ENCODE results near the gene NRP1. TPM values are rescaled to one million over a fixed set of nuclear protein-coding genes. Genes with fewer than 3 reads are reported as not detected.

The NRP1 gene
- total RNA-seq, 2 donors from 2014 or later: 11.7 to 18.4 TPM

- Histone ChIP-seq H3K9ac (ENCODE audit: low read depth in 2 of 2, low read length in 2 of 2) (no peak overlapping the region), H3K9me3 (no peaks in the 10 kb centered on the region), H3K4me1 (no peaks in the 10 kb centered on the region), H3K36me3 (no peaks in the 10 kb centered on the region), H3K4me3 (no peak overlapping the region), H3K27ac (no peak overlapping the region), H3K27me3 (no peaks in the 10 kb centered on the region)
- no peak for DNase-seq
- no peak for TF ChIP-seq CTCF (IDR thresholded peaks at IDR 0.05)
- intact Hi-C loops (cut with DNase I): loop anchor here (10.0 kb wide), 1 partner anchor 139 kb away; no protein-coding TSS in a partner anchor
Measured at GRCh38 chr10:33153251-33153967, 181.1 kb downstream of the NRP1 start.

- no peak overlapping the region for H3K9ac ChIP-seq (ENCODE audit: low read depth in 2 of 2, low read length in 2 of 2)
- intact Hi-C loops (cut with DNase I): loop anchor here (10.0 kb wide), 1 partner anchor 138 kb away; no protein-coding TSS in a partner anchor
- H3K9me3 ChIP-seq: no peaks in the 10 kb centered on the region
- H3K4me1 ChIP-seq: no peaks in the 10 kb centered on the region
- H3K27me3 ChIP-seq: no peaks in the 10 kb centered on the region
- no peak for DNase-seq
- H3K36me3 ChIP-seq: no peaks in the 10 kb centered on the region
- H3K27ac ChIP-seq: no peak overlapping the region
- no peak for TF ChIP-seq CTCF (IDR thresholded peaks at IDR 0.05)
- H3K4me3 ChIP-seq: no peak overlapping the region
Measured at GRCh38 chr10:33152750-33153149, 181.7 kb downstream of the NRP1 start.

- DNase-seq: no peak
- TF ChIP-seq CTCF (IDR thresholded peaks at IDR 0.05): no peak
- intact Hi-C loops (cut with DNase I): loop anchor here (10.0 kb wide), 1 partner anchor 137 kb away; no protein-coding TSS in a partner anchor
- H3K27me3 ChIP-seq: no peaks in the 10 kb centered on the region
- H3K4me1 ChIP-seq: no peaks in the 10 kb centered on the region
- no peaks in the 10 kb centered on the region for H3K36me3 ChIP-seq
- no peaks in the 10 kb centered on the region for H3K9me3 ChIP-seq
- no peak overlapping the region for H3K27ac ChIP-seq
- H3K9ac ChIP-seq (ENCODE audit: low read depth in 2 of 2, low read length in 2 of 2): no peak overlapping the region
- no peak overlapping the region for H3K4me3 ChIP-seq
Measured at GRCh38 chr10:33152146-33152545, 182.3 kb downstream of the NRP1 start.

GRCh38 chr10:33151344-33151864 is 183.1 kb downstream of the NRP1 start:
- Histone ChIP-seq H3K4me1 (no peaks in the 10 kb centered on the region), H3K27me3 (no peaks in the 10 kb centered on the region), H3K36me3 (no peaks in the 10 kb centered on the region), H3K4me3 (no peak overlapping the region), H3K9me3 (no peaks in the 10 kb centered on the region), H3K9ac (ENCODE audit: low read depth in 2 of 2, low read length in 2 of 2) (no peak overlapping the region), H3K27ac (no peak overlapping the region)
- TF ChIP-seq CTCF (IDR thresholded peaks at IDR 0.05): no peak
- DNase-seq: no peak
- intact Hi-C loops (cut with DNase I): loop anchor here (10.0 kb wide), 1 partner anchor 137 kb away; no protein-coding TSS in a partner anchor

GRCh38 chr10:33150889-33151288 is 183.6 kb downstream of the NRP1 start:
- Histone ChIP-seq H3K9me3 (no peaks in the 10 kb centered on the region), H3K27ac (no peak overlapping the region)
- intact Hi-C loops (cut with DNase I): loop anchor here (10.0 kb wide), 1 partner anchor 136 kb away; no protein-coding TSS in a partner anchor

More at GRCh38 chr10:33150889-33151288, 183.6 kb downstream of the NRP1 start:
- Histone ChIP-seq H3K9ac (ENCODE audit: low read depth in 2 of 2, low read length in 2 of 2) (no peak overlapping the region), H3K4me1 (no peaks in the 10 kb centered on the region), H3K36me3 (no peaks in the 10 kb centered on the region), H3K4me3 (no peak overlapping the region), H3K27me3 (no peaks in the 10 kb centered on the region)
- no peak for TF ChIP-seq CTCF (IDR thresholded peaks at IDR 0.05)
- DNase-seq: no peak

Measured in colonic mucosa (tissue), 4 donors.